GM12873 (cell line): ENCODE results near the gene DES.

Source experiments
- TF ChIP-seq, protein P1 (sequence below): IDR thresholded peaks from 2 replicates; pipeline ENCODE4 v1.5.1; 2012; ENCODE audit warnings: low read depth, mild to moderate bottlenecking, moderate library complexity, low read length, control low read depth; ENCODE audit not compliant: insufficient read depth; ENCODE audit errors: missing control alignments

DES gene

DNA sequence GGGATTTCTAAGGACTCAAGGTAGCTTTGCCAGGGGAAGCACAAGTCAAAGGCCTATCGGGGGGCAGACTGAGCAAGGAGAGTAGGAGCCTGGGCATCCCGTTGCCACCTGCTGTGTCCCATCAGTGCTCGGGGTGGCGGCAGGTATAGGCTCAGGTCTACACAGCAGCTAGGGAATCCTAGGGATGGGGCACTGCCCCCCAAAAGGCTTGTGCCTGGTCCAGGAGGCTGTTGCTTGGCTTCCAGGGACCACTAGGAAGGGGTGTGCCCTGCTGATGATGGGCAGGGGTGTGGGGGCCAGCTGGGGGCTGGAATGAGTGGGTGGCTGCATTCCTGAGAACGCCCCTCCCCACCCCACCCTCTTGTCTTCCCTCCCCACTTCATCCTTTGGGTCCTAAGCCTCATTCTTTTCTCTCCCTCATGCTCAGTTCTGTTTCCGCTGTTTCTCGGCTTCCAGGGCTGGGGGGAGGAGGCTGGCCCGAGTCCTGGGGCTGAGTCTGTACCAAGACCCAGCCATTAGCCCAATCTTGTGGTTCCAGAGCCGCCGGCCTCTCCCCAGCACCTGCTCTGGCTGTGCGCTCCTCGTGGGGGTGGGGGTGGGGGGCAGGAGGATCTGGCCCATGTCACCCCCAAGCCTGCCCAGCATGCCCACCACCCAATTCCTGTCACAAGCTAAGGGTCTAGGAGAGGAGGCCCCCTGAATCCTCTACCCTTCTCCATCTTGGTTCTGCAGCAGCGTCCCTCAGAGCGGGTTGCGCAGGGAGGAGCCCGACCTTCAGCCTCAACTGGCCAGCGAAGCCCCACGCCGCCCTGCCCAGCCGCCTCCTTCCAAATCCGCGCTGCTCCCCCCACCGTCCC lies 29.3 kb downstream of the DES start:
- TF ChIP-seq, protein P1, sequence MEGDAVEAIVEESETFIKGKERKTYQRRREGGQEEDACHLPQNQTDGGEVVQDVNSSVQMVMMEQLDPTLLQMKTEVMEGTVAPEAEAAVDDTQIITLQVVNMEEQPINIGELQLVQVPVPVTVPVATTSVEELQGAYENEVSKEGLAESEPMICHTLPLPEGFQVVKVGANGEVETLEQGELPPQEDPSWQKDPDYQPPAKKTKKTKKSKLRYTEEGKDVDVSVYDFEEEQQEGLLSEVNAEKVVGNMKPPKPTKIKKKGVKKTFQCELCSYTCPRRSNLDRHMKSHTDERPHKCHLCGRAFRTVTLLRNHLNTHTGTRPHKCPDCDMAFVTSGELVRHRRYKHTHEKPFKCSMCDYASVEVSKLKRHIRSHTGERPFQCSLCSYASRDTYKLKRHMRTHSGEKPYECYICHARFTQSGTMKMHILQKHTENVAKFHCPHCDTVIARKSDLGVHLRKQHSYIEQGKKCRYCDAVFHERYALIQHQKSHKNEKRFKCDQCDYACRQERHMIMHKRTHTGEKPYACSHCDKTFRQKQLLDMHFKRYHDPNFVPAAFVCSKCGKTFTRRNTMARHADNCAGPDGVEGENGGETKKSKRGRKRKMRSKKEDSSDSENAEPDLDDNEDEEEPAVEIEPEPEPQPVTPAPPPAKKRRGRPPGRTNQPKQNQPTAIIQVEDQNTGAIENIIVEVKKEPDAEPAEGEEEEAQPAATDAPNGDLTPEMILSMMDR = no peak

DNA sequence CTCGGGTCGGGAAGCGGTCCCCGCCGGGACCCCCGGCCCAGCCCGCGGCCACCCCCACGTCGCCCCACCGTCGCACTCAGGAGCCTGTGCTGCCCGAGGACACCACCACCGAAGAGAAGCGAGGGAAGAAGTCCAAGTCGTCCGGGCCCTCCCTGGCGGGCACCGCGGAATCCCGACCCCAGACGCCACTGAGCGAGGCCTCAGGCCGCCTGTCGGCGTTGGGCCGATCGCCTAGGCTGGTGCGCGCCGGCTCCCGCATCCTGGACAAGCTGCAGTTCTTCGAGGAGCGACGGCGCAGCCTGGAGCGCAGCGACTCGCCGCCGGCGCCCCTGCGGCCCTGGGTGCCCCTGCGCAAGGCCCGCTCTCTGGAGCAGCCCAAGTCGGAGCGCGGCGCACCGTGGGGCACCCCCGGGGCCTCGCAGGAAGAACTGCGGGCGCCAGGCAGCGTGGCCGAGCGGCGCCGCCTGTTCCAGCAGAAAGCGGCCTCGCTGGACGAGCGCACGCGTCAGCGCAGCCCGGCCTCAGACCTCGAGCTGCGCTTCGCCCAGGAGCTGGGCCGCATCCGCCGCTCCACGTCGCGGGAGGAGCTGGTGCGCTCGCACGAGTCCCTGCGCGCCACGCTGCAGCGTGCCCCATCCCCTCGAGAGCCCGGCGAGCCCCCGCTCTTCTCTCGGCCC lies 30.1 kb downstream of the DES start:
- TF ChIP-seq, protein P1 = no peak

DNA sequence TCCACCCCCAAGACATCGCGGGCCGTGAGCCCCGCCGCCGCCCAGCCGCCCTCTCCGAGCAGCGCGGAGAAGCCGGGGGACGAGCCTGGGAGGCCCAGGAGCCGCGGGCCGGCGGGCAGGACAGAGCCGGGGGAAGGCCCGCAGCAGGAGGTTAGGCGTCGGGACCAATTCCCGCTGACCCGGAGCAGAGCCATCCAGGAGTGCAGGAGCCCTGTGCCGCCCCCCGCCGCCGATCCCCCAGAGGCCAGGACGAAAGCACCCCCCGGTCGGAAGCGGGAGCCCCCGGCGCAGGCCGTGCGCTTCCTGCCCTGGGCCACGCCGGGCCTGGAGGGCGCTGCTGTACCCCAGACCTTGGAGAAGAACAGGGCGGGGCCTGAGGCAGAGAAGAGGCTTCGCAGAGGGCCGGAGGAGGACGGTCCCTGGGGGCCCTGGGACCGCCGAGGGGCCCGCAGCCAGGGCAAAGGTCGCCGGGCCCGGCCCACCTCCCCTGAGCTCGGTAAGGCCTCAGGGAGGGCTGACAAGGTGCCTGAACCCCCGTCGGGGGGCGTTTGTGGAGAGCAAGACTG lies 30.7 kb downstream of the DES start:
- TF ChIP-seq, protein P1 = no peak

DNA sequence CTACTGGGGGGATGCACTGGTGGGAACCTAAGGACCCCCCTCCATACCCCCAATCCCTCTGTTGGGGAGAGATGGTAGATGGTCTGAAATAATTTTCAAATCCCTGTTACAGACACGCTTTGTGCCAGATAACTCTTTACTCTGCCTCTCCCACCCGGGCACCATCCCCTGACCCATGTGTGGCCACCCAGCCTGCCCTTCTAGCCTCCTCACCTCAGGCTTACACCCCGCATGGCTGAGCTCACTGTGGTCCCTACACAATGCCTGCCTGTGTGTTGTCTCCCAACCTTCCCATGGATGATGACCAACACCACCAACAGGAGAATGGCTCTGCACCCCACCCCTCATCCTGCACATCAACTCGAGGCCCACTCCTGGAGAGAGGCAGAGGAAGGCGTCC lies 31.4 kb downstream of the DES start:
- TF ChIP-seq, protein P1 = no peak

DNA sequence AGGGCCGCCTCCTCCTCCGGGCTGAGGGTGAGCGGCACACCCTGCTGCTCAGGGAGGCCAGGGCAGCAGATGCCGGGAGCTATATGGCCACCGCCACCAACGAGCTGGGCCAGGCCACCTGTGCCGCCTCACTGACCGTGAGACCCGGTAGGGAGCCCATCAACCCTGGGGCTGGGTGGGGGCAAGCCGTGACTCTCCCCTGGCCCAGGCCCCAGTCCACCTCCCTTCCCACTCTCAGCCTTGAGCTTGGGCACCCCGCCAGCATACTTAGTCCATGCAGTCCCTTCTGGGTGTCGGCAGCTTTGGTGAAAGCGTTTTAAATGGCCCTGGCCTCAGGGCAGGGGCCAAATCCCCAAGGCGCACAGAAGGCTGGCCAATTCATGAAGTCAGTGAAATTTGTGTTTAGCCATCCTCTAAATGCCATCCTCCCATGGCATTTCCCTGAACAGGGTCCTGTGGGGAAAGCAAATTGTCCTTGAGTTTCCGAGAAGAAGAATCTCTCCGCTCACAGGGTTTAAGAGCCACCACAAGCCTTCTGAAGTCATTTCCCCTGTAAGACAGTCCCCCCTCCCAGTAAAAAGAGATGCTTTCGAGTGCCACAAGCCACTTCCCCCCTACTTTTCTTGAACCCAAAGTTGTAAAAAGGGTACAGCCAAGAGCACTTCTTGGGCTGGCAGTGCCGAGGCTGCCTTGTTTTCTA lies 33.6 kb downstream of the DES start:
- TF ChIP-seq, protein P1 = no peak

DNA sequence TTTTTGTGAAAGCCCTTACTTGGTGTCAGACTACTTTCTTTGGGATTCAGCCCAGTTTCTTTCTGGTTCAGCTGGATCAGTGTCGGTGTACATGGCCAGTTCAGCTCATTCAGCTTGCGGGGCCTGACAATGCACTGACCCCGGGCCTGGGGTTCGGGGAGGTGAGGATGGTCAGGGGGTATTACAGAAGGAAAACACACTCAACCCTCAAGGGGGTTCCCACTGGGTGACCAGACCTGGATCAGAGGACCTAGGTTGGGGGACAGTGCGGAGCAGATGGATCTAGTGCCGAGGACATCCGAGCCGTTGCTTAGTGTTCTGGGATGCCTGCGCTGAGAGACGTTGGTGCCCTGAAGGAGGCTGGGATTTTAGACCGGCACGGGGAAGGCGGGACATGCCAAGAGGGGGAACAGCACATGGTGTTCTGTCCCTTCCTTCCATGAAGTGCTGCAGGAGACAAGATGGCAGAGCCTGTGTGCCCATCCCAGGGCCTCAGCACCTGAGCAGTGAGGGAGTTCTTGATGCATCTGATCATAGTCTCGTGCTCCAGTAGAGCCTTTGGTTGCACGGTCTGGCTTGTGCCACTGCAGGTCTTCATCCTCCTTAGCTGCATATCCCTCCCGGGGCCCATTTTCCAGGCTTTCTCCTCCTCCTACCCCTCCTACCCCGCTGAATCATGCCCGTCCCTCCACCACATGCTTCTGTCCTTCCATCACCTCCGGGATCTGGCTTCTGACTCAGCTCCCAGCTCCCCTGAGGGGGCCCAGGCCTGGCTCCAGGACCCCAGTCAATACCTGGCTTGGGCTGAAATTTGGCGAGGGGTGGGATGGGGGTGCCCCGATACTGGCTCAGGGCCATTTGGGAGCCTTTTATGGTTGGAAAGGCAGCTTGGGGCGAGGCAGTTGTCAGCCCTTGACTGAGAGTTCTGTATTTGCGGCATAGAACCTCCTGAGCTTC lies 34.5 kb downstream of the DES start:
- TF ChIP-seq, protein P1 = no peak
